IPS-18a (cell line): ENCODE results near the gene ANKS6.

ENCODE experiments used
- H3K27ac ChIP-seq: one replicate; pipeline ENCODE4 v1.5.1; 2013; ENCODE audit warnings: low read length
- H3K27me3 ChIP-seq: one replicate; pipeline ENCODE4 v1.6.1; 2013; ENCODE audit warnings: mild to moderate bottlenecking, low read length; ENCODE audit not compliant: control insufficient read depth, insufficient read depth
- H3K36me3 ChIP-seq: one replicate; pipeline ENCODE4 v1.6.1; 2013; ENCODE audit warnings: low read depth, low read length; ENCODE audit not compliant: control insufficient read depth
- H3K4me1 ChIP-seq: one replicate; pipeline ENCODE4 v1.6.1; 2013; ENCODE audit warnings: low read depth, low read length; ENCODE audit not compliant: control insufficient read depth
- H3K4me3 ChIP-seq: one replicate; pipeline ENCODE4 v1.5.1; 2013; ENCODE audit warnings: low read length
- H3K9ac ChIP-seq: one replicate; pipeline ENCODE4 v1.6.1; 2013; ENCODE audit warnings: mild to moderate bottlenecking, low read length, moderate library complexity
- H3K9me3 ChIP-seq: one replicate; pipeline ENCODE4 v1.6.1; 2013; ENCODE audit warnings: low read depth, low read length; ENCODE audit not compliant: control insufficient read depth

Gene ANKS6

DNA sequence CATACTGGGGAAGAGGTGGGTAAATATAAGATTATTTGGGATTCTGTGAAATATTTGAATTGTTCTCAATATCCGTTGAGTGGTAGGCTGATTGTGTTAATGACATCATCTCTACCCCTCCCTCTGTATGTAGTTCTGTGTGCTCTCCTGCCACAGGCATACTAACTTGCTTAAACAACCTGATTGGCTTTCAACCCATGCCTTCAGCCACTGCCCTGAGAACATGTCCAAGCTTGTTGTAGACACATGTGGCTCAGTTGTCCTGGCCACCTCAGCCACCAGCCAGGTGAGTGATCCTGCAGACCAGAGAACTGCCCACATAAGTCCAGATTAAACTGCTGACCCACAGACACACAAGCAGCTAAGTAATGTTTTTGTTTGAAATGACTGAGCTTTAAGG is 31.1 kb downstream of the ANKS6 start:
- Histone ChIP-seq H3K36me3 (peaks cover 29% of the 10 kb centered on the region), H3K4me3 (no peak overlapping the region), H3K4me1 (no peaks in the 10 kb centered on the region), H3K27ac (no peak overlapping the region), H3K27me3 (no peaks in the 10 kb centered on the region), H3K9ac (no peak overlapping the region), H3K9me3 (no peaks in the 10 kb centered on the region)

DNA sequence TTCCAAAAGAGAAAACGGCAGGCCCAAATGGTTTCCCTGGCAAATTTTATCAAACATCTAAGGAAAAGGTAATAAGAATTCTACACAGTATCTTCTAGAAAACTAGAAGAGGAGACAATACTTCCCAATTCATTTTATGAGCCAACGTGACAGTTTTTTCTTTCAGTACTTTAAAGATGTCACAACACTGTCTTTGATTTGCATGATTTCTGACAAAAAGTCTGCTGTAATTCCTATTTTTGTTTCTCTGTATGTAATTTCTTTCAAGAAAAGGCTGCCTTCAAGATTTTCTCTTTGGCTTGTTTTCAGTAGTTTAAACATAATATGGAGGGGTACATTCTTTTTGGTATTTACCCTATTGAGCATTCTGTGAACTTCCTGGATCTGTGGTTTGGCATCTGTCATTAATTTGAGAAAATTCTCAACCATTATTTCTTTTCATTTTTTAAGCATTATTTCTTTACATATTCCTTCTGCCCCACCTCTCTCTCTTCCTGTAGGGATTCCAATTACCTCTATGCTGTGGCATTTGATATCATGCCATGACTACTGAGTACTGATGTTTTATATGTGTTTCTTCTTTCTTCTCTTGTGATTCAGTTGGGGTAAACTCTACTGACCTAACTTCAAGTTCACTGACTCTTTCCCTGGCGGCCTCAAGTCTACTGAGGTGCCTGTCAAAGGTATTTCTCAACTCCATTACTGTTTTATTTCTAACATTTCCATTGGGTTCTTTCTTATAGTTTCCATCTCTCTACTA is 32.2 kb downstream of the ANKS6 start:
- Histone ChIP-seq H3K27me3 (no peaks in the 10 kb centered on the region), H3K27ac (no peak overlapping the region), H3K4me3 (no peak overlapping the region), H3K9me3 (peaks cover 1% of the 10 kb centered on the region), H3K9ac (no peak overlapping the region), H3K4me1 (no peaks in the 10 kb centered on the region), H3K36me3 (peaks cover 21% of the 10 kb centered on the region)

DNA sequence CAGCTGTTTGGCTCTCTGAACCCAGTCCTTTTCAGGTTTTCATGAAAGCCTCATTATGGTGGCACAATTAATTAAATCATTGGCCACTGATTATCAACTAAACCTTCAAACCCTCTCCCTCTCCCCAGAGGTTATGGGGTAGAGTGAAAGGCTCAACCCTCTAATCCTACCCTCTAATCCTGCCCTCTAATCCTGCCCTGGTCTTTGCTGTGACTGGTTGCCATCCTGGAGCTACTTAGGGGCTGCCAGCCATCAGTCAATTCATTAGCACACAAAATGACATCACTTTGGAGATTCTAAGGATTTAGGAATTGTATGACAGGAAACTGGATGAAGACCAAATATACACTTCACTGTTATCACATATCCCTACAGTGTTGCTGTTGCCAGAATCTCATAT is 36.1 kb downstream of the ANKS6 start:
- H3K36me3 ChIP-seq: peaks cover 17% of the 10 kb centered on the region

DNA sequence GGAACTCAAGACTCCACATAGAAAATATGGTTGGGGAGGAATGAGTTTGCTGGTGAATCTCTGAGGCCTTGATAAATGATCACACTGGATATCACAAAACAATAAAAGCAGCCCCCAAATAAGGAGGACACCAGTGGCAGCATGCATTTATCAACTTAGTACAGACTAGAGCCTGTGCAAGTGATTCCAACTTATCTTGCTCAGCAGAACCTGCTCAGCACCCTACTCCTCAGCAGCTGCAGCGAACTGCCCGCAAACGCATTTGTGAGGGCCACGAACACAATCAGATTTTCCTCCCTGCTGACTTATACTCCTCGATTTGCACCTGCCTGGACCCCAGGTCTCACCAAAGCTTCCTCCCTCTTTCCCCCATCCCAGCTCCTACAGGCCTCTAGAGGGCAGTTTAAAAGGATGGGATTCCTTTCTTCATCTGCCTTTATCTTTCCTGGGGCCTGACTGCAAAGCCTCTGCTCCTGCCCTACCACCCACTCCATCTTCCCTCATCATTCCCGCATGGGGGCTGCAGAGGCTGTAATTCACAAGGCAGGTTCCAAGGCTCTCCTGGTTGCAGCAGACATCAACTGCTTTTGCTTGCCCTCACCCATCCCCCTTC is 41.2 kb downstream of the ANKS6 start:
- no peaks in the 10 kb centered on the region for H3K27me3 ChIP-seq
- H3K36me3 ChIP-seq: peaks cover 24% of the 10 kb centered on the region
- H3K9me3 ChIP-seq: peaks cover 10% of the 10 kb centered on the region
- H3K4me1 ChIP-seq: no peaks in the 10 kb centered on the region
- no peak overlapping the region for H3K4me3 ChIP-seq
- H3K27ac ChIP-seq: no peak overlapping the region
- H3K9ac ChIP-seq: no peak overlapping the region

More for the DNA sequence above, 36.1 kb downstream of the ANKS6 start:
- no peak overlapping the region for H3K9ac ChIP-seq
- peaks cover 10% of the 10 kb centered on the region for H3K9me3 ChIP-seq
- H3K4me3 ChIP-seq: no peak overlapping the region
- H3K27me3 ChIP-seq: no peaks in the 10 kb centered on the region
- H3K27ac ChIP-seq: no peak overlapping the region
- H3K4me1 ChIP-seq: no peaks in the 10 kb centered on the region

DNA sequence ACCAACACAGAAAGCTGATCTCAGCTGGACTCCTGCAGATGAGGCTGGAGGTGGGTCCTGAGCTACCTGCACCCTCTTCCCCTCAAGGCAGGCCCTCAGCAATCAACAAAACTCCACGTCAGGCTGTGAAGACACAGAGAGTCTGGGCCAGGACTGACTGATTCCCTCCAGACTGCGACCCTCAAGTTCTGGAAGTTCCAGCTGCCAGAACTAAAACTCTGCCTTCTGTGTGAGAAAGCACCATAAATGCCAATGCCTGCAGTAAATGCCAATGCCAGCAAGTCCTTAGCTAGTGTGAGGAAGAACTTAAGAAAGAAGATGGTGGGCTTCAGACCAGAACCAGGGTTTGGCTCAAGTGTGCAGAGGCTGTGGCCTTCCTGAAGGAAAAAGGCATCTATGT is 45.1 kb downstream of the ANKS6 start:
- no peak overlapping the region for H3K9ac ChIP-seq
- no peaks in the 10 kb centered on the region for H3K4me1 ChIP-seq
- no peak overlapping the region for H3K27ac ChIP-seq
- H3K36me3 ChIP-seq: peaks cover 22% of the 10 kb centered on the region
- no peaks in the 10 kb centered on the region for H3K27me3 ChIP-seq
- H3K4me3 ChIP-seq: no peak overlapping the region
- H3K9me3 ChIP-seq: no peaks in the 10 kb centered on the region

DNA sequence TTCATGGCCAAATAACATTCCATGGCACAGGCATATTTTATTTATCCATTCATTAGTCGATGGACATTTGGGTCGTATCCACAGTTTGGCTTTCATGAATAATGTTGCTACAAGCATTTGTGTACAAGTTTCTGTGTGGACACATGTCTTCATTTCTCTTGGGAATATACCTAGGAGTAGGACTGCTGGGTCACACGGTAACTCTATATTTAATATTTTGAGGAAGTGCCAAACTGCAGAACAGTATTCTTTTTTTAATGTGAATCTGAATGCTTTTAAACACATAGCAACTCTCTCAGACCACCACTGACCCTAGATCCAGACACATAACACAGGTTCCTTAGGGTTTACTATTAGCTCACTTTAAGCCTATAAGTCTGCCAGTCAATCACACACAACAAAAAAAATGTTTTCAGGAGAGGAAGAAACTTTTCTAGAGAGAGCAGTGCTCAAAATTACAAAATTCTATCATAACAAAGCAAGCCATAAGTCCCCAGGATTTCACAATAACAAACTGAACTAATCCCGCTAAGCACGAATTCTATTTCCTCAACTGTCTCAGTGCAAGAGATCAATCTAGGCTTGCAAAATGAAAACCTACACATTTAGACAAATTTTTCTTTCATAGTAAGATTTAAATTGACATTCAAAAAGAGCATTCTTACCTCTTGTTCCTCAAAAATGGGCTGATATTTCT is 45.8 kb downstream of the ANKS6 start:
- H3K27ac ChIP-seq: no peak overlapping the region
- no peaks in the 10 kb centered on the region for H3K4me1 ChIP-seq
- peaks cover 23% of the 10 kb centered on the region for H3K36me3 ChIP-seq
- H3K27me3 ChIP-seq: no peaks in the 10 kb centered on the region
- no peak overlapping the region for H3K9ac ChIP-seq
- no peaks in the 10 kb centered on the region for H3K9me3 ChIP-seq
- no peak overlapping the region for H3K4me3 ChIP-seq

DNA sequence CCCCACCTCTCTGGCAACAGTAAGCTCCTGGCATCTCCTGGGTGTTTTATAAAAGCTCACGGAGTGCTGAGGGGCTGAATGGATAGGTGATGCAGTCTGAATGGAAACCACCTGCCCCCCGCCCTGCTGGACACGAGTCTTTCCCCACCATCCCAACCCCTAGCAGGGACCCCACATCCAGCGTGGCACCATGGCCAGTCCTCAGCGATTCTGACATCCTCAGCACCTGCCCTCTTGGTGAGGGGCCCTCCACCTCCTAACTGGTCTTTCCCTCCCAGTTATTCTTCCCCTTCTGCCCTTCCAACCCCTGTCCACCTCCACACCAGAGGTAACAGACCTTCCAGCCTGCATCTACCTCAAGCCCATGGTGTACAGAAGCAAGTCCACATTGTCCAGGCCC is 48.9 kb downstream of the ANKS6 start:
- H3K36me3 ChIP-seq: peaks cover 28% of the 10 kb centered on the region

DNA sequence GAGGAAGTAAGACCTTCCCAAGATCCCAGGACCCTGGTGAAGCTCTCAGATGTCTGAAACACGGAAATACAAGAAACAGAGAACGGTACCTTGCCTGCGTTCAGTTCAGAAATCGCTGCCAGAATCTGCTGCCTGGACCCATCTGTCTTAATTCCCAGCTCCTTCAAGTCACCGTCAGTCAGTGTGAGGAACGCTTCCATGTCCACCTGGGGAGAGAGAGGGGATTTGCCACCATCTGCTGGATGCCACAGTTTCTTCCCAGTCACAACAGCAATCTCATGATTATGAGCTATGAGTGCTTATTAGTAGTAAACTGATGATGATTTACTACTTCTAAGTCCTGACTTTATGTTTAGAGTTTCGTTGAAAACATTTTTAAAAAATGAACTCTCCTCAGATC is 50.9 kb downstream of the ANKS6 start:
- H3K36me3 ChIP-seq: peaks cover 22% of the 10 kb centered on the region
- no peak overlapping the region for H3K9ac ChIP-seq
- no peak overlapping the region for H3K4me3 ChIP-seq
- no peaks in the 10 kb centered on the region for H3K9me3 ChIP-seq
- H3K4me1 ChIP-seq: no peaks in the 10 kb centered on the region
- no peak overlapping the region for H3K27ac ChIP-seq
- H3K27me3 ChIP-seq: no peaks in the 10 kb centered on the region

More for the DNA sequence above, 48.9 kb downstream of the ANKS6 start:
- no peak overlapping the region for H3K9ac ChIP-seq
- H3K4me3 ChIP-seq: no peak overlapping the region
- no peaks in the 10 kb centered on the region for H3K4me1 ChIP-seq
- H3K27me3 ChIP-seq: no peaks in the 10 kb centered on the region
- H3K9me3 ChIP-seq: no peaks in the 10 kb centered on the region
- H3K27ac ChIP-seq: no peak overlapping the region

DNA sequence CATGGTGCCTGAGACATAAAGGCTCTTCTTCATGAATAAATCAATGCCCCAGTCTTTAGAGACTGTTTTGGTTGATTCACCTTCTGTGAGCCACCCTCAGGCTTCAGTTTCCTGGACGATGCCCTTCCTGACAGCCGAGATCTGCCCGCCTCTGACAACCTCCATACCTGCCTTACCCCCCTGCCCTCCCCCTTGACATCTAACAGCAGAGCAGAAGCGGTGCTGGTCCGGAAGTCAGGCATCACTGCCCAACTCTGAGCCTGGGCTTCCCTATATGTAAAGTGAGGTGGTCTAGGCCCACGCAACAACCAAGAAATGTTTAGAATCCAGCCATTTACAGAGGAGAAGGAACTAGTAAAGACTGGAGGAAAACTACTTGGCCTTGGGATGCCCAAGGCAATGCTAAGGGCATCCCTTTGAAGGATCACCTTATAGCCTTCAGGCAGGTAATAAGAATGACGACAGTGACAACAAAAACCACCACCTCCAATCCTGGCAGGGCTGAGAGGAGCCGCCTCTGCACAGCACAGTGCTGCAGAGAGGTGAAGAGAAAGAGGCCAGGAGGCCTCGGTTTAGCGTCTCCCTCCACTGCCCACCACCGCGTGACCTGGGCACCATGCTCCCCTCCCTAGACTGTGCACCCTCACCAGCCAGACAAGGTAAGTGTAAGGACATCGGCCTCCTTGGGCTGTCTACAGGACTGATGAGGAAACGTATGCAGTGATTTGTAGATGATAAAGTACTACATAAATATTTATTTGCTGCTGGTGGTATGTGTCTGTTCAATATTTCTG is 52.3 kb downstream of the ANKS6 start:
- Histone ChIP-seq H3K27ac (no peak overlapping the region), H3K9ac (no peak overlapping the region), H3K9me3 (no peaks in the 10 kb centered on the region), H3K27me3 (no peaks in the 10 kb centered on the region), H3K36me3 (peaks cover 13% of the 10 kb centered on the region), H3K4me3 (no peak overlapping the region), H3K4me1 (no peaks in the 10 kb centered on the region)

DNA sequence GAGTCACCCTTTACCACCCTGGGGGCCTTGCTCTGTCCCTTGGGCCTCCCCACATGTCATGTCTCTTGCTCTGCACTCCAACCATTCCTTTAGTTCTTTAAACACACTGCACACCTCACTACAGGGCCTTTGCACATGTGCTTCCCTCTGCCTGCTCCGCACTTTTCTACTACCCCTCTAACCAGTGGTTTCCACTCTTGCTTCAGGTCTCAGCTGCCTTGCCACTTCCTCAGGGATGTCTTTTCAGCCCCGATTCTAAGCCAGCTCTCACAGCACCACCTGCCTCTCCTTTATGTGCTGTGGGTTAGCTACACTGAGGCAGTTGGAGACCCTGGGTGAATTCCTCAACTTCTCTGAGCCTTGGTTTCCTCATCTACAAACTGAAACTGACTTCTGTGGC is 53.0 kb downstream of the ANKS6 start:
- H3K27me3 ChIP-seq: no peaks in the 10 kb centered on the region
- H3K4me1 ChIP-seq: no peaks in the 10 kb centered on the region
- H3K4me3 ChIP-seq: no peak overlapping the region
- peaks cover 13% of the 10 kb centered on the region for H3K36me3 ChIP-seq
- H3K27ac ChIP-seq: no peak overlapping the region
- H3K9me3 ChIP-seq: no peaks in the 10 kb centered on the region
- no peak overlapping the region for H3K9ac ChIP-seq
